Breast epithelium (tissue), 4 donors: ENCODE measurements around the gene MFN1. TPM values are rescaled to one million over a fixed set of nuclear protein-coding genes. Genes with fewer than 3 reads are reported as not detected.

Experiments
- DNase-seq, 2 donors: peaks; one replicate each; pipeline ENCODE4 v3.0.0-alpha.2; 2019; ENCODE audit warnings: low spot score in 2 of 2
- H3K27ac ChIP-seq, 2 donors: fragments of 200-600 bp; sonication (generic) in 1 of 2; one replicate each; pipeline ENCODE4 v1.5.1; 2016 to 2019; ENCODE audit warnings: mild to moderate bottlenecking in 1 of 2
- H3K27me3 ChIP-seq, 2 donors: fragments of 200-600 bp; sonication (generic) in 1 of 2; one replicate each; pipeline versions ENCODE4 v1.5.1 to v1.6.0; 2017 to 2019; ENCODE audit warnings: control low read depth in 1 of 2, mild to moderate bottlenecking in 1 of 2
- H3K36me3 ChIP-seq: fragments of 200-600 bp; one replicate; pipeline ENCODE4 v1.5.1; 2019
- H3K4me1 ChIP-seq, 2 donors: fragments of 200-600 bp; sonication (generic); one replicate each; pipeline ENCODE4 v1.5.1; 2016 to 2019; ENCODE audit warnings: control low read depth in 1 of 2
- H3K4me3 ChIP-seq, 3 donors: fragments of 200-600 bp; sonication (generic); 1 replicate in 2 of 3; 2 replicates in 1 of 3; pipeline ENCODE4 v1.5.1; 2016 to 2019; ENCODE audit warnings: mild to moderate bottlenecking in 3 of 3, moderate library complexity in 2 of 3
- H3K9me3 ChIP-seq, 2 donors: fragments of 200-600 bp; sonication (generic) in 1 of 2; one replicate each; pipeline ENCODE4 v1.5.1; 2016 to 2019; ENCODE audit warnings: control low read depth in 1 of 2
- CTCF ChIP-seq, 3 donors: fragments of 450-650 bp; IDR thresholded peaks; one replicate each; pipeline ENCODE4 v1.5.1; 2016 to 2017; ENCODE audit warnings: antibody characterized with exemption in 3 of 3, mild to moderate bottlenecking in 3 of 3, moderate library complexity in 3 of 3
- POLR2A ChIP-seq: fragments of 450-650 bp; IDR thresholded peaks from one replicate; pipeline ENCODE4 v1.6.1; 2016; ENCODE audit warnings: antibody characterized with exemption, mild to moderate bottlenecking, moderate library complexity
- POLR2AphosphoS5 ChIP-seq, 3 donors: sonication (generic); formaldehyde crosslinking; IDR thresholded peaks; one replicate each; pipeline ENCODE4 v1.6.1; 2017; ENCODE audit warnings: antibody characterized with exemption in 3 of 3
- intact Hi-C: fragments of 100-400 bp; cut with DNase I; formaldehyde crosslinking; loops from one replicate; pipeline ENCODE4 v1.15.1; 2023; ENCODE audit warnings: low total_unique reads
- total RNA-seq, 3 donors: library from RNA; depleted of rRNA; stranded (reverse); fragments of >200 nt; gene quantifications; one replicate each; pipeline ENCODE4 v1.1.0, GENCODE V29; 2016

MFN1 gene
- total RNA-seq, 3 donors from 2014 or later, result 33.4 to 85.2 (median 61.0) TPM

- Histone ChIP-seq H3K4me3 (no peak overlapping the region), H3K27ac (no peak overlapping the region), H3K36me3 (no peaks in the 10 kb centered on the region), H3K9me3 (no peaks in the 10 kb centered on the region), H3K4me1 (peaks cover 0 to 4% of the 10 kb centered on the region in 2 donors), H3K27me3 (no peaks in the 10 kb centered on the region)
- DNase-seq, result no peak
- TF ChIP-seq POLR2AphosphoS5 (IDR thresholded peaks at IDR 0.05) (no peak), CTCF (IDR thresholded peaks at IDR 0.05) (no peak), POLR2A (no peak)
- intact Hi-C loops, result loop anchor here (10.0 kb wide), 1 partner anchor 1738 kb away; no protein-coding TSS in a partner anchor
These were observed 89.0 kb downstream of the MFN1 start for GRCh38 chr3:179436517-179436916.

- Histone ChIP-seq H3K4me1 (no peaks in the 10 kb centered on the region), H3K36me3 (no peaks in the 10 kb centered on the region), H3K9me3 (no peaks in the 10 kb centered on the region), H3K27ac (no peak overlapping the region), H3K27me3 (no peaks in the 10 kb centered on the region), H3K4me3 (no peak overlapping the region)
- no peak for DNase-seq
- intact Hi-C loops, result loop anchor here (10.0 kb wide), 1 partner anchor 1736 kb away; no protein-coding TSS in a partner anchor
- TF ChIP-seq CTCF (IDR thresholded peaks at IDR 0.05), result no peak
- TF ChIP-seq POLR2A, result no peak
- no peak for TF ChIP-seq POLR2AphosphoS5 (IDR thresholded peaks at IDR 0.05)
These were observed 91.3 kb downstream of the MFN1 start for GRCh38 chr3:179438841-179439240.

Other genes with a start within 250 kb of the MFN1 start
- gene PIK3CA, start 199.4 kb upstream of the MFN1 start, total RNA-seq, result 10 to 100 TPM; 34.1 to 43.0 (median 38.4) TPM
- 1 to 10 TPM; 3.7 to 7.3 (median 4.9) TPM for gene KCNMB3, start 96.6 kb upstream of the MFN1 start, total RNA-seq
- gene ZNF639, start 24.7 kb upstream of the MFN1 start, total RNA-seq, result 10 to 100 TPM; 41.4 to 44.9 (median 41.8) TPM
- 10 to 100 TPM; 23.8 to 38.7 (median 29.6) TPM for gene GNB4, start 103.8 kb downstream of the MFN1 start, total RNA-seq
- 10 to 100 TPM; 37.1 to 58.1 (median 46.2) TPM for gene ACTL6A, start 215.2 kb downstream of the MFN1 start, total RNA-seq